Panc1 (cell line): ENCODE measurements around the gene FGGY.

Source experiments
- POLR2AphosphoS5 ChIP-seq: IDR thresholded peaks from 2 replicates; pipeline ENCODE4 v1.6.1; 2012; ENCODE audit warnings: mild to moderate bottlenecking, low read depth, low read length, moderate library complexity
- TF ChIP-seq, protein P1 (sequence below): fragments of 450-650 bp; IDR thresholded peaks from 2 replicates; pipeline ENCODE4 v1.5.1; 2017; ENCODE audit warnings: mild to moderate bottlenecking
- TF ChIP-seq, protein P2 (sequence below), 2 experiments: IDR thresholded peaks; 2 replicates each; pipeline ENCODE4 v1.6.1; 2011 to 2012; ENCODE audit warnings: low read depth in 2 of 2, control low read depth in 1 of 2, low read length in 1 of 2, mild to moderate bottlenecking in 1 of 2, moderate library complexity in 1 of 2; ENCODE audit not compliant: insufficient read depth in 1 of 2

DNA sequence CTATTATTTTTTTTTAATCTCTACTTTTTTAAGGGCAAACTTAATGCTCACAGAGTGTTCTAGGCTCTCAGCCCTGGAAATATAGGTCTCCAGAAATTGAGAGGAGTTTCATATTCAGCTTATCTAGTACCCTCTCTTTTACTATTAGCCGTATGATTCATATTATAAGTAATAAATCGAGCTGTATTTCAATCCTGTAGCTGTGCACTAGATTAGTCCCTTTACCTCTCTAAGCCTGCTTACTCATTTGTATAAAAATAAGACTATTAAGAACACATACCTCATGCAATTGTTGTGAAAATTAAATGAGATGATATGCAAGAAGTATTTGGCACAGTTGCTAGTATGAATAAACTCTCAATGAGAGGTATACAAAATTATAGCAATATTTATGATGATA is 389.7 kb downstream of the FGGY start:
- TF ChIP-seq, protein P1, sequence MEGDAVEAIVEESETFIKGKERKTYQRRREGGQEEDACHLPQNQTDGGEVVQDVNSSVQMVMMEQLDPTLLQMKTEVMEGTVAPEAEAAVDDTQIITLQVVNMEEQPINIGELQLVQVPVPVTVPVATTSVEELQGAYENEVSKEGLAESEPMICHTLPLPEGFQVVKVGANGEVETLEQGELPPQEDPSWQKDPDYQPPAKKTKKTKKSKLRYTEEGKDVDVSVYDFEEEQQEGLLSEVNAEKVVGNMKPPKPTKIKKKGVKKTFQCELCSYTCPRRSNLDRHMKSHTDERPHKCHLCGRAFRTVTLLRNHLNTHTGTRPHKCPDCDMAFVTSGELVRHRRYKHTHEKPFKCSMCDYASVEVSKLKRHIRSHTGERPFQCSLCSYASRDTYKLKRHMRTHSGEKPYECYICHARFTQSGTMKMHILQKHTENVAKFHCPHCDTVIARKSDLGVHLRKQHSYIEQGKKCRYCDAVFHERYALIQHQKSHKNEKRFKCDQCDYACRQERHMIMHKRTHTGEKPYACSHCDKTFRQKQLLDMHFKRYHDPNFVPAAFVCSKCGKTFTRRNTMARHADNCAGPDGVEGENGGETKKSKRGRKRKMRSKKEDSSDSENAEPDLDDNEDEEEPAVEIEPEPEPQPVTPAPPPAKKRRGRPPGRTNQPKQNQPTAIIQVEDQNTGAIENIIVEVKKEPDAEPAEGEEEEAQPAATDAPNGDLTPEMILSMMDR = no peak
- no peak for TF ChIP-seq POLR2AphosphoS5
- TF ChIP-seq, protein P2, sequence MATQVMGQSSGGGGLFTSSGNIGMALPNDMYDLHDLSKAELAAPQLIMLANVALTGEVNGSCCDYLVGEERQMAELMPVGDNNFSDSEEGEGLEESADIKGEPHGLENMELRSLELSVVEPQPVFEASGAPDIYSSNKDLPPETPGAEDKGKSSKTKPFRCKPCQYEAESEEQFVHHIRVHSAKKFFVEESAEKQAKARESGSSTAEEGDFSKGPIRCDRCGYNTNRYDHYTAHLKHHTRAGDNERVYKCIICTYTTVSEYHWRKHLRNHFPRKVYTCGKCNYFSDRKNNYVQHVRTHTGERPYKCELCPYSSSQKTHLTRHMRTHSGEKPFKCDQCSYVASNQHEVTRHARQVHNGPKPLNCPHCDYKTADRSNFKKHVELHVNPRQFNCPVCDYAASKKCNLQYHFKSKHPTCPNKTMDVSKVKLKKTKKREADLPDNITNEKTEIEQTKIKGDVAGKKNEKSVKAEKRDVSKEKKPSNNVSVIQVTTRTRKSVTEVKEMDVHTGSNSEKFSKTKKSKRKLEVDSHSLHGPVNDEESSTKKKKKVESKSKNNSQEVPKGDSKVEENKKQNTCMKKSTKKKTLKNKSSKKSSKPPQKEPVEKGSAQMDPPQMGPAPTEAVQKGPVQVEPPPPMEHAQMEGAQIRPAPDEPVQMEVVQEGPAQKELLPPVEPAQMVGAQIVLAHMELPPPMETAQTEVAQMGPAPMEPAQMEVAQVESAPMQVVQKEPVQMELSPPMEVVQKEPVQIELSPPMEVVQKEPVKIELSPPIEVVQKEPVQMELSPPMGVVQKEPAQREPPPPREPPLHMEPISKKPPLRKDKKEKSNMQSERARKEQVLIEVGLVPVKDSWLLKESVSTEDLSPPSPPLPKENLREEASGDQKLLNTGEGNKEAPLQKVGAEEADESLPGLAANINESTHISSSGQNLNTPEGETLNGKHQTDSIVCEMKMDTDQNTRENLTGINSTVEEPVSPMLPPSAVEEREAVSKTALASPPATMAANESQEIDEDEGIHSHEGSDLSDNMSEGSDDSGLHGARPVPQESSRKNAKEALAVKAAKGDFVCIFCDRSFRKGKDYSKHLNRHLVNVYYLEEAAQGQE (IDR thresholded peaks at IDR 0.05; ENCODE audit: insufficient read depth in 1 of 2, low read depth in 2 of 2, low read length in 1 of 2) = no peak
